CD4-positive, alpha-beta T cell (primary cell): Measurements from ENCODE around the gene TMEM151B. TPM values are rescaled to one million over a fixed set of nuclear protein-coding genes. Genes with fewer than 3 reads are reported as not detected.

ENCODE experiments used
- ATAC-seq: fragments of 200-7000 bp; cut with Tn5 transposase; one replicate; pipeline ENCODE4 v1.10.0; 2022; ENCODE audit warnings: mild to moderate bottlenecking; ENCODE audit not compliant: poor library complexity
- CTCF ChIA-PET: fragments of 350-600 bp; sonication (Branson Sonifier 250); formaldehyde crosslinking; loops from one replicate; lab custom pipeline; 2021; ENCODE audit warnings: antibody characterized with exemption, inconsistent platforms; lab: Charles Lee
- POLR2A ChIA-PET: fragments of 350-600 bp; sonication (Branson Sonifier 250); formaldehyde crosslinking; loops from one replicate; lab custom pipeline; 2021; ENCODE audit warnings: antibody characterized with exemption, inconsistent platforms; lab: Charles Lee
- DNase-seq, 14 experiments: peaks; one replicate each; pipeline ENCODE4 v3.0.0-alpha.2; 2013 to 2020; ENCODE audit warnings: mixed read lengths in 2 of 14
- H3K27ac ChIP-seq, 2 donors: one replicate each; pipeline versions ENCODE4 v1.5.1 to v1.7.0; 2013; ENCODE audit warnings: low read length in 2 of 2, low read depth in 1 of 2, mild to moderate bottlenecking in 1 of 2
- H3K27me3 ChIP-seq, 2 experiments: 1 replicate in 1 of 2; 2 replicates in 1 of 2; pipeline versions ENCODE4 v1.6.1 to v1.7.0; 2013; ENCODE audit warnings: low read length in 2 of 2, control low read depth in 1 of 2, mild to moderate bottlenecking in 1 of 2, moderate library complexity in 1 of 2; ENCODE audit not compliant: insufficient read depth in 2 of 2, control insufficient read depth in 1 of 2
- H3K36me3 ChIP-seq: one replicate; pipeline ENCODE4 v1.6.1; 2013; ENCODE audit warnings: low read length, control low read depth; ENCODE audit not compliant: insufficient read depth
- H3K4me1 ChIP-seq: one replicate; pipeline ENCODE4 v1.6.1; 2013; ENCODE audit warnings: low read length, control low read depth; ENCODE audit not compliant: insufficient read depth
- H3K4me3 ChIP-seq: one replicate; pipeline ENCODE4 v1.5.1; 2013; ENCODE audit warnings: mild to moderate bottlenecking, low read length, moderate library complexity
- H3K9me3 ChIP-seq, 2 experiments: 1 replicate in 1 of 2; 2 replicates in 1 of 2; pipeline versions ENCODE4 v1.6.1 to v1.7.0; 2013; ENCODE audit warnings: low read length in 2 of 2, mild to moderate bottlenecking in 2 of 2, control low read depth in 1 of 2, moderate library complexity in 1 of 2; ENCODE audit not compliant: control insufficient read depth in 1 of 2, insufficient read depth in 1 of 2
- H3K27ac Mint-ChIP-seq: one replicate; pipeline ENCODE4 v1.8.0; 2020; ENCODE audit warnings: mixed read lengths
- H3K27me3 Mint-ChIP-seq: one replicate; pipeline ENCODE4 v1.8.0; 2021; ENCODE audit warnings: mixed read lengths
- H3K36me3 Mint-ChIP-seq: one replicate; pipeline ENCODE4 v1.8.0; 2021; ENCODE audit warnings: low read depth, mixed read lengths
- H3K4me1 Mint-ChIP-seq: one replicate; pipeline ENCODE4 v1.8.0; 2021; ENCODE audit warnings: low read depth, mixed read lengths
- H3K4me3 Mint-ChIP-seq: one replicate; pipeline ENCODE4 v1.8.0; 2020; ENCODE audit warnings: mild to moderate bottlenecking, mixed read lengths
- H3K9me3 Mint-ChIP-seq: one replicate; pipeline ENCODE4 v1.8.0; 2020; ENCODE audit warnings: mixed read lengths
- intact Hi-C, 2 experiments: fragments of 100-400 bp; cut with DNase I in 1 of 2; cut with micrococcal nuclease in 1 of 2; formaldehyde crosslinking; loops; one replicate each; pipeline versions ENCODE4 v1.15.1 to v1.9.0; 2023 to 2025; cut with DNase I, micrococcal nuclease
- total RNA-seq, 174 experiments: library from RNA in 2 of 174; stranded (reverse) in 2 of 174; gene quantifications; one replicate each; pipeline ENCODE4 v1.2.3 and lab custom pipeline; 2021 to 2026
- TF ChIP-seq, protein P1 (sequence below): fragments of 200-600 bp; IDR thresholded peaks from one replicate; pipeline ENCODE4 v1.8.0; 2022; ENCODE audit warnings: antibody characterized with exemption, mild to moderate bottlenecking

TMEM151B gene
- total RNA-seq, 2 experiments from 2014 or later, result not detected

DNA sequence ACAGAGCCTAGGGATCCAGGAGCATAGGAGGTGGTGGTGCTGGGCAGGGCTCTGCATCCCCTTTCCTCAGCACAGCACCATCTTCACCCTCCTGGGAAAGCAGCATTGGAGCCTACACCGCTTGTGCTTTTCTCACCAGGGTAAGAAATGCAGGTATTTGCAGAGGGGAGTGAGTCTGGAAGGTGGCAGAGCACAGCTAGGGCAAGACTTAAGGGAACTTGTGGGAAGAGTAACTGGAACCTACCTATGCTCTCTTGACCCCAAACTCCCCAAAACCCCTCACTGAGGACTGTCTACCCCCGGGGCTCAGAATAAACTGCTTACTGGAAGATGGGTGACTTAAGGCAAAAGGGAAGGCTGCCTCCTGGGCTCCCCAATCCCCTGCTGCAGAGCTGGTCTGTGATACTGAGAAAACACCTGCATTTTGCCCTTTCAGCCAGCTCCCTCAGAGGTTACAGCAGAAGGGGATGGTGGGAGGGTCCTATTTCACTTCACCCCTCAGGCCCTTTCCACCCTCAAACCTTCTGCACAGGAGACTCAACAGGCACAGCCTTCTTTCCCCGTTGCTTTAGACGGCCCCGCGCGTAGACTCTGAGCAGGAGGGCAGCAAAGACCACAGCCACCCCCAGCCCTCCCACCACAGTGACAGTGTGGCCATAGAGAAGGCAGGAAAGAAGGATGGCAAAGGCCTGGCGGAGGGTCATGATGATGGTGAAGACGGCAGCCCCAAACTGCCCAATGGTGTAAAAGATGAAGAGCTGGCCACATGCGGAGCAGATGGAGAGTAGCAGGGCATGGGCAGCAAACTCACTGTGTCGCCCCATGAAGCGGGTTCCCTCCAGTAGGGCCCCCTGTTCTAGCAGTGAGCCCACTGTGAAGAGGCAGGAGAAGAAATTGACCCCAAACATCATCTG is 15.8 kb upstream of the TMEM151B start:
- ChIA-PET POLR2A (interaction anchor here (0.9 to 4.0 kb wide), 6 partner anchors 8 to 69 kb away, joined by 3 to 135 read pairs (median 6); partner anchors contain the start of gene HSP90AB1), CTCF (interaction anchor here (0.9 to 2.6 kb wide), 3 partner anchors 16 to 59 kb away, joined by 3 to 9 read pairs (median 4); partner anchors contain the start of genes AARS2 and TMEM151B)
- peaks cover 81% of the 10 kb centered on the region for H3K36me3 Mint-ChIP-seq
- Histone ChIP-seq H3K36me3 (peaks cover 75% of the 10 kb centered on the region), H3K27me3 (no peaks in the 10 kb centered on the region), H3K27ac (no peak overlapping the region), H3K9me3 (no peaks in the 10 kb centered on the region), H3K4me3 (no peak overlapping the region), H3K4me1 (peaks cover 45% of the 10 kb centered on the region)
- no peaks in the 10 kb centered on the region for H3K9me3 Mint-ChIP-seq
- TF ChIP-seq, protein P1, sequence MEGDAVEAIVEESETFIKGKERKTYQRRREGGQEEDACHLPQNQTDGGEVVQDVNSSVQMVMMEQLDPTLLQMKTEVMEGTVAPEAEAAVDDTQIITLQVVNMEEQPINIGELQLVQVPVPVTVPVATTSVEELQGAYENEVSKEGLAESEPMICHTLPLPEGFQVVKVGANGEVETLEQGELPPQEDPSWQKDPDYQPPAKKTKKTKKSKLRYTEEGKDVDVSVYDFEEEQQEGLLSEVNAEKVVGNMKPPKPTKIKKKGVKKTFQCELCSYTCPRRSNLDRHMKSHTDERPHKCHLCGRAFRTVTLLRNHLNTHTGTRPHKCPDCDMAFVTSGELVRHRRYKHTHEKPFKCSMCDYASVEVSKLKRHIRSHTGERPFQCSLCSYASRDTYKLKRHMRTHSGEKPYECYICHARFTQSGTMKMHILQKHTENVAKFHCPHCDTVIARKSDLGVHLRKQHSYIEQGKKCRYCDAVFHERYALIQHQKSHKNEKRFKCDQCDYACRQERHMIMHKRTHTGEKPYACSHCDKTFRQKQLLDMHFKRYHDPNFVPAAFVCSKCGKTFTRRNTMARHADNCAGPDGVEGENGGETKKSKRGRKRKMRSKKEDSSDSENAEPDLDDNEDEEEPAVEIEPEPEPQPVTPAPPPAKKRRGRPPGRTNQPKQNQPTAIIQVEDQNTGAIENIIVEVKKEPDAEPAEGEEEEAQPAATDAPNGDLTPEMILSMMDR, result no peak
- H3K27me3 Mint-ChIP-seq, result no peaks in the 10 kb centered on the region
- DNase-seq (peak in 1 of 14 experiments; percentile 16), ATAC-seq (no peak)
- peak overlapping the region; percentile 60 for H3K27ac Mint-ChIP-seq
- H3K4me3 Mint-ChIP-seq, result peak overlapping the region; percentile 82
- intact Hi-C loops, result loop anchor here (5.0 kb wide), 3 partner anchors 32 to 127 kb away; partner anchors contain the start of genes SLC29A1 (in 2 of the 2), MRPL14 (in 1 of the 2) and TMEM63B (in 1 of the 2)
- H3K4me1 Mint-ChIP-seq, result peaks cover 68% of the 10 kb centered on the region

DNA sequence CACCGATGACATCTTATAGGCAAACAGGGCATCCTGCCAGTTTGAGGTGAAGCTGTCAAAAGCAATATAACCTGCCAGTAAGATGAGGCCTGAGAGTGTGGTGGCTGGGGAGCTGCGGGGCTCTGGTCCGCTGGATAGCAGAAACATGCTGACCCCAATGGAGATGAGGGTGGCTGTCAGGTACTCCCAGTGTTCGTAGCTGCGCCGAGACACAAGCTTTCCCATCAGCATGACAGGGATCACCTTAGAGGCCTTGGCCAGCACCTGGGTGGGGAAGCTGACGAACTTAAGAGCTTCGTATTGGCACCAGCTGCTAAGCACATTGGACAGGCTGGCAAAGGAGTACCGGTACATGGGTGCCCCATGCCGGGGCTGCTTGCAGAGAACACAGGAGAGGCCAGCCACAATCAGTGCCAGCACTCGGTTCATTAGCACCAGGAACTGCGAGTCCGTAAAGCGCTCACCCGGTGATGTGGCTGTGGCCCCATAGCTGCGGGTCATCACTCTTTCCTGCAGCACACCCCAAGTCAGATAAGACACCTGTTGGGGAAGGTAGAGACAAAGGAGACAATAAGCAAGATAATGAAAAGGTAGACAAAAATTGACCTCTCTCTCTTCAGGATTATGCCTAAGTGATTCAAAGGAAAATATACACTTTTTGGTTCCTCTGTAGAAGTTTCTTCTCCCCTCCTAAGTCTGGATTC is 15.0 kb upstream of the TMEM151B start:
- POLR2A ChIA-PET, result interaction anchor here (1.6 to 4.0 kb wide), 4 partner anchors 7 to 13 kb away, joined by 4 to 135 read pairs (median 8); partner anchors contain the start of gene HSP90AB1
- Mint-ChIP-seq H3K4me1 (peaks cover 60% of the 10 kb centered on the region), H3K27ac (peak overlapping the region; percentile 60), H3K9me3 (no peaks in the 10 kb centered on the region), H3K36me3 (peaks cover 74% of the 10 kb centered on the region), H3K4me3 (peak overlapping the region; percentile 82), H3K27me3 (no peaks in the 10 kb centered on the region)
- H3K4me1 ChIP-seq, result peaks cover 40% of the 10 kb centered on the region
- TF ChIP-seq, protein P1, result no peak
- DNase-seq, result peak in 1 of 14 experiments; percentile 14
- H3K36me3 ChIP-seq, result peaks cover 75% of the 10 kb centered on the region
- peak overlapping the region in 1 of 2 donors; percentile 45 for H3K27ac ChIP-seq
- ATAC-seq, result no peak
- intact Hi-C loops, result loop anchor here (5.0 kb wide), 3 partner anchors 33 to 128 kb away; partner anchors contain the start of genes SLC29A1 (in 2 of the 2), MRPL14 (in 1 of the 2) and TMEM63B (in 1 of the 2)
- no peaks in the 10 kb centered on the region for H3K9me3 ChIP-seq
- H3K4me3 ChIP-seq, result no peak overlapping the region
- H3K27me3 ChIP-seq, result no peaks in the 10 kb centered on the region
- CTCF ChIA-PET, result interaction anchor here (1.0 to 2.6 kb wide), 3 partner anchors 8 to 58 kb away, joined by 5 to 12 read pairs (median 9); partner anchors contain the start of genes AARS2 and HSP90AB1
